MCF 10A (cell line): ENCODE results near the gene AP5B1. TPM values are rescaled to one million over a fixed set of nuclear protein-coding genes. Genes with fewer than 3 reads are reported as not detected.

ENCODE experiments used
- BruUV-seq: library from RNA; stranded (reverse); fragments of 400-500 nt; replicated peaks from 2 replicates; lab custom pipeline; 2021; lab: Mats Ljungman, UMichigan
- CTCF ChIA-PET: fragments of 300-600 bp; sonication (Branson Sonifier 250); formaldehyde crosslinking; extraction: SDS; loops from one replicate; lab custom pipeline; 2021; ENCODE audit warnings: antibody characterized with exemption, inconsistent platforms; lab: Yijun Ruan, JAX
- POLR2A ChIA-PET: fragments of 300-600, 350-650 bp; sonication (Branson Sonifier 250); formaldehyde crosslinking; extraction: SDS; loops from one replicate; lab custom pipeline; 2020; ENCODE audit warnings: antibody characterized with exemption, inconsistent platforms; lab: Yijun Ruan, JAX
- DNase-seq: peaks from one replicate; pipeline ENCODE4 v3.0.0-alpha.2; 2018; ENCODE audit not compliant: unreplicated experiment
- H3K27ac Mint-ChIP-seq: one replicate; pipeline ENCODE4 v1.8.0; 2022; ENCODE audit warnings: mild to moderate bottlenecking, low read depth, mixed read lengths; ENCODE audit not compliant: unreplicated experiment
- H3K27me3 Mint-ChIP-seq: one replicate; pipeline ENCODE4 v1.8.0; 2022; ENCODE audit warnings: mixed read lengths; ENCODE audit not compliant: insufficient read depth, unreplicated experiment
- H3K36me3 Mint-ChIP-seq: one replicate; pipeline ENCODE4 v1.8.0; 2022; ENCODE audit warnings: mild to moderate bottlenecking, moderate library complexity, mixed read lengths; ENCODE audit not compliant: insufficient read depth, unreplicated experiment
- H3K4me1 Mint-ChIP-seq: one replicate; pipeline ENCODE4 v1.8.0; 2022; ENCODE audit warnings: mixed read lengths; ENCODE audit not compliant: insufficient read depth, unreplicated experiment
- H3K4me3 Mint-ChIP-seq: one replicate; pipeline ENCODE4 v1.8.0; 2022; ENCODE audit warnings: mild to moderate bottlenecking, moderate library complexity, mixed read lengths; ENCODE audit not compliant: unreplicated experiment
- H3K9me3 Mint-ChIP-seq: one replicate; pipeline ENCODE4 v1.8.0; 2022; ENCODE audit warnings: mixed read lengths; ENCODE audit not compliant: unreplicated experiment
- intact Hi-C: fragments of 100-400 bp; cut with micrococcal nuclease; formaldehyde crosslinking; loops from 2 replicates; pipeline ENCODE4 v1.14.1; 2022
- total RNA-seq: library from RNA; stranded (reverse); gene quantifications from 2 replicates; pipeline ENCODE4 v1.2.3, GENCODE V29; 2022
- TF ChIP-seq, protein P1 (sequence below): fragments of 200-600 bp; IDR thresholded peaks from one replicate; pipeline ENCODE4 v1.8.0; 2022; ENCODE audit warnings: antibody characterized with exemption, mild to moderate bottlenecking; ENCODE audit not compliant: unreplicated experiment

AP5B1 gene
- total RNA-seq, 1 experiment from 2014 or later = 12.9 TPM

DNA sequence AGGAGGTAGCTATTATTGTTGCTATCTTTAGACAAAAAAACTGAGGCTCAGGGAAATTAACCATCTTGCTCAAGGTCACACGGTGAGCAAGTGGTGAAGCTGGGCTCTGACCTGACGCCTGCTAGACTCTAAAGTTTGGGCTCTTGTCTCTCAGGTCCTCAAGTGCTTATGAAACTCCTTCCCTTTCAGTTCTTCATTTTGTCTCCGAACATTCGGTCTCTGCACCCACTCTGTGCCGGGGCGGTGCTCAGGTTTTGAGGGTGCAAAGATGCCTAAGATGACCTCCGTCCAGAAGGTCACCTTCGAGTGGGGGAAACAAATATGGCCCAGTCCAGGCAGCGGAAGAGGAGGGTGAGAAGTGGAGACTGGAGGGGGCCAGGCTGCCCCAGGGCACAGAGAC lies 22.1 kb upstream of the AP5B1 start:
- POLR2A ChIA-PET = interaction anchor here (0.6 to 2.0 kb wide), 4 partner anchors 9 to 69 kb away, joined by 3 to 6 read pairs (median 4); no protein-coding TSS in a partner anchor
- no peaks in the 10 kb centered on the region for H3K27me3 Mint-ChIP-seq
- no peaks in the 10 kb centered on the region for H3K36me3 Mint-ChIP-seq
- H3K9me3 Mint-ChIP-seq = no peaks in the 10 kb centered on the region
- no peak overlapping the region for H3K4me3 Mint-ChIP-seq
- no TSS peak for BruUV-seq
- TF ChIP-seq, protein P1, sequence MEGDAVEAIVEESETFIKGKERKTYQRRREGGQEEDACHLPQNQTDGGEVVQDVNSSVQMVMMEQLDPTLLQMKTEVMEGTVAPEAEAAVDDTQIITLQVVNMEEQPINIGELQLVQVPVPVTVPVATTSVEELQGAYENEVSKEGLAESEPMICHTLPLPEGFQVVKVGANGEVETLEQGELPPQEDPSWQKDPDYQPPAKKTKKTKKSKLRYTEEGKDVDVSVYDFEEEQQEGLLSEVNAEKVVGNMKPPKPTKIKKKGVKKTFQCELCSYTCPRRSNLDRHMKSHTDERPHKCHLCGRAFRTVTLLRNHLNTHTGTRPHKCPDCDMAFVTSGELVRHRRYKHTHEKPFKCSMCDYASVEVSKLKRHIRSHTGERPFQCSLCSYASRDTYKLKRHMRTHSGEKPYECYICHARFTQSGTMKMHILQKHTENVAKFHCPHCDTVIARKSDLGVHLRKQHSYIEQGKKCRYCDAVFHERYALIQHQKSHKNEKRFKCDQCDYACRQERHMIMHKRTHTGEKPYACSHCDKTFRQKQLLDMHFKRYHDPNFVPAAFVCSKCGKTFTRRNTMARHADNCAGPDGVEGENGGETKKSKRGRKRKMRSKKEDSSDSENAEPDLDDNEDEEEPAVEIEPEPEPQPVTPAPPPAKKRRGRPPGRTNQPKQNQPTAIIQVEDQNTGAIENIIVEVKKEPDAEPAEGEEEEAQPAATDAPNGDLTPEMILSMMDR = no peak
- H3K4me1 Mint-ChIP-seq = no peaks in the 10 kb centered on the region
- H3K27ac Mint-ChIP-seq = no peak overlapping the region
- no peak for DNase-seq
- CTCF ChIA-PET = interaction anchor here (1.1 to 1.8 kb wide), 2 partner anchors 23 to 33 kb away, joined by 3 to 5 read pairs; no protein-coding TSS in a partner anchor
- intact Hi-C loops = no loop called here

DNA sequence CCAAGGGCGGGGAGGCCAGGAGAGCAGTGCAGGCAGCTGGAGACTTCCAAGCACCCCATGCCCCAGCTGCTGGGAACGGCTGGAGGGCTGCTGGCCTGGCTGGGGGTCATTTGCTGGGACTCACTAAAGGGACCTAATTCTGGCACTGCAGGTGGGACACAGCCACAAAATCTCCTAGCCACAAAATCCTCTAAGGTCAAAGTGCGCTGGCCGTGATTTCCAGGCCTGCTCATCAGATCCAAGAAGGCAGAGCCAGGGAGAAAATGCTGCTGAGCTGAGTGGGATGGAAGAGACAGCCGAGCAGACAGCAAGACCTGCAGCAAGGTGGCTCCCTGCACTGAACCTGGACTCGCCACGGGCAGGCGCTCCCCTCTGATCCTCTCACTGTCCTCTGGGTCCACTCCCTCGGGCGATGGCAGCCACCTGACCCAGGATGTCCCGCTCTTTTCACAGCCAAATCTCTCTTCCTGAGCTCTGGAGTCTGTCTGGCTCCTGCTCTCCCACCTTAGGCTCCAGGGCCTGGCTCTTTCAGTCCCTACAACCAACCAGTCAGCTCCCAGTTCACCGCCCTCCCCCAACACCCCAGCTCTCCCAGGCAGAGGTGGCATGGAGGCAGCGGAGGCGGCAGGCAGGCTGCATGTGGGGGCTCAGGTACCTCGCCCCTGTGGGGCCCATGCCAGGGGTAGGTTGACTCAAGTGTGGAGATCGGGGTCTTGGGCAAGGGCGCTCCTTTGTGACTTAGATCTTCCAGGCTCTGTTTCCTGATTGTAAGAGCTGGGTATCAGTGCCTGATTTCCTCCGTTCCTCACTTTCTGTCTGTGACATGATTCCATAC lies 20.6 kb upstream of the AP5B1 start:
- no peaks in the 10 kb centered on the region for H3K27me3 Mint-ChIP-seq
- no peak overlapping the region for H3K27ac Mint-ChIP-seq
- ChIA-PET CTCF (interaction anchor here (0.7 to 1.8 kb wide), 2 partner anchors 21 to 221 kb away, joined by 3 to 5 read pairs; no protein-coding TSS in a partner anchor), POLR2A (interaction anchor here (0.5 to 2.0 kb wide), 3 partner anchors 16 to 1864 kb away, joined by 3 to 6 read pairs (median 3); partner anchors contain the start of gene KAT5)
- H3K4me1 Mint-ChIP-seq = no peaks in the 10 kb centered on the region
- TF ChIP-seq, protein P1 = no peak
- no peaks in the 10 kb centered on the region for H3K36me3 Mint-ChIP-seq
- no TSS peak for BruUV-seq
- H3K4me3 Mint-ChIP-seq = no peak overlapping the region
- intact Hi-C loops = no loop called here
- no peak for DNase-seq
- no peaks in the 10 kb centered on the region for H3K9me3 Mint-ChIP-seq

DNA sequence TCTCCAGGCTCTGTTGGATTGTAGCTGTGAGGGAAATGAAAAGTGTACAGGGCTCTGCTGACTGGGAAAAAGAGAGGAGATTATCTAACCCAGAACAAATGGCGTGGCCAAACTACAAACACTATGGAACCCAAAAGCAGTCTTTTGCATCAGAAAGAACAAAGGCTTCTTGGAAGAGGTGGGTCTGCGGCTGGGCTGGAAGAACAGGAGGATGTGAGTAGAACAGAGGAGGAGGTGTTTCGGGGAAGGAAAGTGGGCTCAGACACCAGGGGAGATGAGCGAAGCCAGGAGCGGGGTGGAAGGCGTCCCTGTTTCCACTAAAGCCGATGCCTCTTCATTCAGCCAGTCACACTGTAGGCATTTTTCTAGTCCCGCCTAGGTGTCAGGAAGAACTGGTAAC lies 18.1 kb upstream of the AP5B1 start:
- Mint-ChIP-seq H3K9me3 (no peaks in the 10 kb centered on the region), H3K4me3 (no peak overlapping the region), H3K4me1 (no peaks in the 10 kb centered on the region), H3K27me3 (no peaks in the 10 kb centered on the region), H3K36me3 (no peaks in the 10 kb centered on the region), H3K27ac (no peak overlapping the region)
- DNase-seq = no peak
- BruUV-seq = no TSS peak
- TF ChIP-seq, protein P1 = no peak
- POLR2A ChIA-PET = interaction anchor here (2.9 kb wide), 1 partner anchor 19 kb away, joined by 8 read pairs; no protein-coding TSS in a partner anchor
- CTCF ChIA-PET = interaction anchor here (0.6 to 1.3 kb wide), 4 partner anchors 19 to 835 kb away, joined by 3 to 5 read pairs (median 4); partner anchors contain the start of gene KAT5
- intact Hi-C loops = no loop called here

DNA sequence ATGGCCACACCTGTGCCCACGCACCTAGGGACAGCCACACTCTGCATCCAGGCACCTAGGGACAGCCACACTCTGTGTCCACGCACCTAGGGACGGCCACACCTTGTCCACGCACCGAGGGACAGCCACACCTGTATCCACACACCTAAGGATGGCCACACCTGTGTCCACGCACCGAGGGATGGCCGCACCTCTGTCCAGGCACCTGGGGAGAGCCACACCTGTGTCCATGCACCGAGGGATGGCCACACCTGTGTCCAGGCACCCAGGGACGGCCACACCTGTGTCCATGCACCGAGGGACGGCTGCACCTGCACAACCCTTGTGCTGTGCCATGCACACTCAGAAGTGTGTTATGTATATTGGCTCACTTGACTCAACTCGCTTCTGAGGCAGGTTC lies 16.9 kb upstream of the AP5B1 start:
- H3K4me1 Mint-ChIP-seq = peaks cover 5% of the 10 kb centered on the region
- POLR2A ChIA-PET = interaction anchor here (1.5 to 2.9 kb wide), 2 partner anchors 9 to 18 kb away, joined by 3 to 8 read pairs; no protein-coding TSS in a partner anchor
- intact Hi-C loops = no loop called here
- H3K9me3 Mint-ChIP-seq = no peaks in the 10 kb centered on the region
- no peaks in the 10 kb centered on the region for H3K27me3 Mint-ChIP-seq
- no peak overlapping the region for H3K27ac Mint-ChIP-seq
- no peaks in the 10 kb centered on the region for H3K36me3 Mint-ChIP-seq
- DNase-seq = no peak
- no TSS peak for BruUV-seq
- CTCF ChIA-PET = interaction anchor here (0.6 to 1.3 kb wide), 3 partner anchors 8 to 20 kb away, joined by 3 to 6 read pairs (median 5); no protein-coding TSS in a partner anchor
- TF ChIP-seq, protein P1 = no peak
- no peak overlapping the region for H3K4me3 Mint-ChIP-seq
